ENCODE results near the gene STAC3.

STAC3 gene

DNA sequence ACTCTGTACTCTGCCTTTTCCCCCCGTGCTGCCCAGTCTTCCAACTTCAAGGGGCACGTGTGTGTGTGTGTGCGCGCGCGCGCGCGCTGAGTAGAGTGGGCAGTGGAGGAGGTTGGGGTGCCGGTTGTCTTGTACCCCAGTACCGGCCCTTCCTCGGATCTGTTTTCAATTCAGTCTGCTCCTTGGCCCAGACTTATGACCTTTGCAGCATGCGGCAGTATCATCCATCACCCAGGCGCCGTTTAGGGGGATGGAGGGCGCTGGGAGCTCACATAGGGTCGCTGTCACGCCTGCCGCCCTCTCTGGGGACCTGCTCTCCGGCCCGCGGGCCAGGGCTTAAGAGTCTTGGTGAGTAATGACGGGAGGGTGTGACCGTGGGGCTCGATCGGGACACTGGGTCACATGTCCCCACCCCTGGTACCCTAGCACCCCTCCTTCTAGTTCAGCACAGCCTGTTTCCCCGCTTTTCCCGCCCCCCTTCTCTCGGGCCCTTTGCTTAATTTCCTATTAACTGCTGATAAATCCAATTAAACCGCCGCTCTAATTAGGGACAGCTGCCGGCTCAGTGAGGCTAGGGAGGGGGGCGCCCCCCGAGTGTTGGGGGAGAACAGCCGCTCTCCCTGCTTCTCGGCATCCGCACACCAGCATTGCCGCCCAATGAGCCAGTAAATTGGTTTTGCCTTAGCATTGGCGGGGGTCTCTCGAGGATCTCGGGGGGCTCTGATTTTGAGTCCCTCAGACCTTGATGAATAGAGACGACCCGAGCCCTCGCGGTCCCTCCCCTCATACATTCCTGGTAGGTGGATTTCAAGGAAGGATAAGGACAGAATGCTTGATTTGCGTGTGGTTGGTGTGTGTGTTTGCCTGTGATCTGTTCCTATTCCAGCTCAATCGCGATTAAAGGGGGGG lies 9.3 kb downstream of the STAC3 start:
- H2BK15ac ChIP-seq (ENCODE audit: low read depth, poor library complexity, severe bottlenecking): no peak overlapping the region
- H3K4me3 ChIP-seq (ENCODE audit: insufficient read depth in 1 of 2, low read depth in 1 of 2, low read length in 2 of 2): no peak overlapping the region
- H3K79me1 ChIP-seq (replicated peaks; ENCODE audit: low read length, poor library complexity, severe bottlenecking): no peaks in the 10 kb centered on the region
- no peak overlapping the region for H4K8ac ChIP-seq (ENCODE audit: low read length)
- no peak overlapping the region for H4K91ac ChIP-seq (ENCODE audit: low read length)
- DNase-seq: peak; percentile 32
- H3K36me3 ChIP-seq (ENCODE audit: control insufficient read depth in 1 of 2, insufficient read depth in 2 of 2, low read depth in 1 of 2, low read length in 2 of 2): no peaks in the 10 kb centered on the region
- no peak overlapping the region for H2AFZ ChIP-seq (ENCODE audit: low read depth, low read length)
- H3K23ac ChIP-seq (ENCODE audit: low read length in 2 of 2): no peak overlapping the region
- H2BK5ac ChIP-seq (ENCODE audit: low read depth, low read length, poor library complexity, severe bottlenecking): no peak overlapping the region
- H3K14ac ChIP-seq (ENCODE audit: low read length in 2 of 2): no peak overlapping the region
- no peak overlapping the region for H2BK120ac ChIP-seq (ENCODE audit: low read depth, low read length)
- peaks cover 47% of the 10 kb centered on the region for H3K4me1 ChIP-seq (ENCODE audit: control insufficient read depth, insufficient read depth, low read depth, low read length)
- H3K9ac ChIP-seq (ENCODE audit: low read length): peak overlapping the region; percentile 88
- H3K18ac ChIP-seq (ENCODE audit: low read depth in 1 of 2, low read length in 2 of 2): no peak overlapping the region
- H3K4ac ChIP-seq (ENCODE audit: low read depth in 1 of 2, low read length in 2 of 2): no peak overlapping the region
- peaks cover 48 to 77% of the 10 kb centered on the region in 2 experiments for H3K27me3 ChIP-seq (ENCODE audit: control insufficient read depth in 1 of 2, insufficient read depth in 1 of 2, low read length in 2 of 2)
- no peaks in the 10 kb centered on the region for H3K9me3 ChIP-seq (ENCODE audit: control insufficient read depth, low read length)
- H2AK5ac ChIP-seq (ENCODE audit: low read length, severe bottlenecking): no peak overlapping the region
- no peak overlapping the region for H2BK12ac ChIP-seq (ENCODE audit: low read length in 2 of 2)
- H3K4me2 ChIP-seq (ENCODE audit: low read length, poor library complexity, severe bottlenecking): no peak overlapping the region
- H3K27ac ChIP-seq (ENCODE audit: low read length, poor library complexity, severe bottlenecking): no peak overlapping the region
- WGBS: 18% methylated on average over 24 of the region's 48 CpGs

DNA sequence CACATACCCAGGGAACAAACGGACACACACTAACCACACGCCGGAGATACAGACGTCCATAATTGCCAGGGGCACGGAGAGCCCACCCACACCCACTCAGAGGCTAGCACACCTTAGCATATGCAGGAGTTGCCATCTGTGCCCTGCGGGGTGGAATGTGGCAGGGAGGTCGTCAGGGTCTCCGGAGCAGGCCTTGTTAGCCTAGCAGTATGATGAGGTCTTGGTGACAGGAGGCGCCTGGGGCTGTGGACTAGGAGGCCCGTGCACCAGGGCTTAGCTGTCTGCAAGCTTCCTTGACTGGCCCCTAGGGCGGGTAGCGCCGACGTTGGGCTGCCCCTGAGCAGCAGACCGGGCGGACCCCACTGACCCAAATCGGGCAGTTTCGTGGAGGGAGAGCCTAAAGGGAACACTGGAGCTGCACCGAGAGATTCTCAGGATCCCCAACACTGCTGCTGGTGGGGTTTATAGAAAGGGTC lies 10.0 kb downstream of the STAC3 start:
- no peak overlapping the region for H4K8ac ChIP-seq (ENCODE audit: low read length)
- H3K4me1 ChIP-seq (ENCODE audit: control insufficient read depth, insufficient read depth, low read depth, low read length): peaks cover 47% of the 10 kb centered on the region
- H3K4me3 ChIP-seq (ENCODE audit: insufficient read depth in 1 of 2, low read depth in 1 of 2, low read length in 2 of 2): peak overlapping the region in 1 of 2 experiments; percentile 81
- no peak overlapping the region for H3K18ac ChIP-seq (ENCODE audit: low read depth in 1 of 2, low read length in 2 of 2)
- H3K79me1 ChIP-seq (replicated peaks; ENCODE audit: low read length, poor library complexity, severe bottlenecking): no peaks in the 10 kb centered on the region
- 11% methylated on average over 18 of the region's 19 CpGs for WGBS
- H3K9ac ChIP-seq (ENCODE audit: low read length): peak overlapping the region; percentile 88
- H2AFZ ChIP-seq (ENCODE audit: low read depth, low read length): no peak overlapping the region
- H3K4ac ChIP-seq (ENCODE audit: low read depth in 1 of 2, low read length in 2 of 2): no peak overlapping the region
- no peaks in the 10 kb centered on the region for H3K9me3 ChIP-seq (ENCODE audit: control insufficient read depth, low read length)
- no peak overlapping the region for H3K14ac ChIP-seq (ENCODE audit: low read length in 2 of 2)
- H2BK120ac ChIP-seq (ENCODE audit: low read depth, low read length): no peak overlapping the region
- no peak overlapping the region for H2BK12ac ChIP-seq (ENCODE audit: low read length in 2 of 2)
- H3K23ac ChIP-seq (ENCODE audit: low read length in 2 of 2): no peak overlapping the region
- peaks cover 0 to 5% of the 10 kb centered on the region in 2 experiments for H3K36me3 ChIP-seq (ENCODE audit: control insufficient read depth in 1 of 2, insufficient read depth in 2 of 2, low read depth in 1 of 2, low read length in 2 of 2)
- H3K27me3 ChIP-seq (ENCODE audit: control insufficient read depth in 1 of 2, insufficient read depth in 1 of 2, low read length in 2 of 2): peaks cover 48 to 84% of the 10 kb centered on the region in 2 experiments
- H4K91ac ChIP-seq (ENCODE audit: low read length): peak overlapping the region; percentile 14
- DNase-seq: peak; percentile 56
- H2AK5ac ChIP-seq (ENCODE audit: low read length, severe bottlenecking): no peak overlapping the region
- peak overlapping the region; percentile 63 for H2BK15ac ChIP-seq (ENCODE audit: low read depth, poor library complexity, severe bottlenecking)
- H3K27ac ChIP-seq (ENCODE audit: low read length, poor library complexity, severe bottlenecking): no peak overlapping the region
- H3K4me2 ChIP-seq (ENCODE audit: low read length, poor library complexity, severe bottlenecking): peak overlapping the region; percentile 98
- H2BK5ac ChIP-seq (ENCODE audit: low read depth, low read length, poor library complexity, severe bottlenecking): no peak overlapping the region

DNA sequence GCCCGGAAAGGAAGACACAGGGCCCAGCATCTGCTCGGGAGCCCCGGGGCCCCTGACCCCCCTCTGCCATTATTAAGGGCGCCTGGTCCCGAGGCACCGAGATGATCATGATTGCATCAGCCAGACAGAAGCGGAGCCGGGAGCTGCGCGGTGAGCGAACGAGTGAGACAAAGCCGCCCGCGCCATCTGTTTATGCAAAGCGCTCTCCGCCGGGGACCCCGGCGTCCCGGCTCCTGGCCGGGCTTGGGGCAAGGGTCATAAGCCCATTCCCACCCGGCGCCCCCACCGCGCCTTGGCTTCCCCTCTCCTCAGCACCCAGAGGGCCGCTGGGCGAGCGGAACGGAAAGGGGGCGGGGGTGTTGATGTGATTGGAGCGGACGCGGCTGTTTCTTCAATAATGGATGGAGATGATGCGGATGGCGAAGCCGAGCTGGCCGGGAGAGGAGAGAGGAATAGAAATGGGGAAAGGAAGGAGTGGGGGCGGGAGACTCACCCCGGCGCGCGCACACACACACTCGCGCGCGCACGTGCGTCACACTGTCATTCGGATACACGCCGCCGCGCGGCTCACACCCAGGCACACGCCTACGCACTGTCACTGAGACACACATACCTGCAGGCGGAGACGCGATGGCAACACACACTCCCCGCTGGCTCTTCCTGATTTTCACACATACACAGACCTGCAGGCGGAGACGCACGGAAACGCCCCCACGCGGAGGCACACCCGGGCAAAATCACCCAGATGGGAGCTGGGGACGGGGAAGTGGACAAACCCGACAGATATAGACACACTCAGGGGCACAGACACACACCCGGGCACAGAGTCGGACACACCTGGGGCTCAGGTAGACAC lies 10.7 kb downstream of the STAC3 start:
- peak overlapping the region; percentile 11 to 73 for H3K18ac ChIP-seq (ENCODE audit: low read depth in 1 of 2, low read length in 2 of 2)
- H2BK15ac ChIP-seq (ENCODE audit: low read depth, poor library complexity, severe bottlenecking): peak overlapping the region; percentile 63
- no peak overlapping the region for H3K27ac ChIP-seq (ENCODE audit: low read length, poor library complexity, severe bottlenecking)
- H3K14ac ChIP-seq (ENCODE audit: low read length in 2 of 2): peak overlapping the region in 1 of 2 experiments; percentile 58
- H3K36me3 ChIP-seq (ENCODE audit: control insufficient read depth in 1 of 2, insufficient read depth in 2 of 2, low read depth in 1 of 2, low read length in 2 of 2): peaks cover 0 to 12% of the 10 kb centered on the region in 2 experiments
- H3K4me2 ChIP-seq (ENCODE audit: low read length, poor library complexity, severe bottlenecking): peak overlapping the region; percentile 98
- H3K27me3 ChIP-seq (ENCODE audit: control insufficient read depth in 1 of 2, insufficient read depth in 1 of 2, low read length in 2 of 2): peaks cover 48 to 86% of the 10 kb centered on the region in 2 experiments
- H2BK5ac ChIP-seq (ENCODE audit: low read depth, low read length, poor library complexity, severe bottlenecking): no peak overlapping the region
- peaks cover 48% of the 10 kb centered on the region for H3K4me1 ChIP-seq (ENCODE audit: control insufficient read depth, insufficient read depth, low read depth, low read length)
- no peaks in the 10 kb centered on the region for H3K79me1 ChIP-seq (replicated peaks; ENCODE audit: low read length, poor library complexity, severe bottlenecking)
- no peaks in the 10 kb centered on the region for H3K9me3 ChIP-seq (ENCODE audit: control insufficient read depth, low read length)
- peak; percentile 68 for DNase-seq
- WGBS: 2% methylated on average over 56 of the region's 72 CpGs
- H3K23ac ChIP-seq (ENCODE audit: low read length in 2 of 2): no peak overlapping the region
- peak overlapping the region; percentile 7 to 18 for H3K4ac ChIP-seq (ENCODE audit: low read depth in 1 of 2, low read length in 2 of 2)
- H2AFZ ChIP-seq (ENCODE audit: low read depth, low read length): peak overlapping the region; percentile 18
- H3K4me3 ChIP-seq (ENCODE audit: insufficient read depth in 1 of 2, low read depth in 1 of 2, low read length in 2 of 2): peak overlapping the region; percentile 50 to 81
- peak overlapping the region; percentile 41 for H4K91ac ChIP-seq (ENCODE audit: low read length)
- peak overlapping the region; percentile 88 for H3K9ac ChIP-seq (ENCODE audit: low read length)
- peak overlapping the region; percentile 43 for H4K8ac ChIP-seq (ENCODE audit: low read length)
- H2AK5ac ChIP-seq (ENCODE audit: low read length, severe bottlenecking): no peak overlapping the region
- H2BK12ac ChIP-seq (ENCODE audit: low read length in 2 of 2): peak overlapping the region in 1 of 2 experiments; percentile 45
- H2BK120ac ChIP-seq (ENCODE audit: low read depth, low read length): peak overlapping the region; percentile 87

Measured in mesenchymal stem cell (in vitro differentiated cells and primary cell).